Diencephalon (tissue), 1 donor: Measurements from ENCODE around the gene ERC2. TPM values are rescaled to one million over a fixed set of nuclear protein-coding genes. Genes with fewer than 3 reads are reported as not detected.

ENCODE experiments used
- small RNA-seq: library from RNA; depleted of rRNA; stranded (forward); fragments of <200 nt; gene quantifications from one replicate; pipeline ENCODE3, GENCODE V24; 2014
- total RNA-seq: library from RNA; depleted of rRNA; stranded (reverse); fragments of >200 nt; gene quantifications from one replicate; pipeline ENCODE4 v1.2.3, GENCODE V29; 2014

The ERC2 gene
- total RNA-seq = 126 TPM

GRCh38 chr3:56468184-56469106 lies at the start of gene ERC2:
Gene ERC2, minus strand, starts transcription at chr3:56468467.

GRCh38 chr3:55486857-55487380 lies 981.3 kb downstream of the ERC2 start, which contains the start of gene WNT5A:
Gene WNT5A, minus strand, starts transcription at chr3:55487306. Its CDS starts 321 bp downstream, at chr3:55486985.

Small RNA genes lying within 50 kb of the gene (small RNA-seq; reads per million reads assigned to genes)
- gene MIR3938 (4.0 reads per million, percentile 91 among the genes with 10 or more reads in this experiment), gene RNA5SP133 (not detected)

Other genes starting within 250 kb of the ERC2 start
- 91.6 TPM for gene CCDC66, start 88.7 kb upstream of the ERC2 start, total RNA-seq
- gene TASOR, start 214.8 kb upstream of the ERC2 start, total RNA-seq = 171 TPM